HepG2 (cell line): ENCODE measurements around the gene GRB7. TPM values are rescaled to one million over a fixed set of nuclear protein-coding genes. Genes with fewer than 3 reads are reported as not detected.
A peak's percentile ranks its signal among the peaks of the same experiment; 100 is the strongest.

Source experiments
- CHCHD3 ChIP-seq: sonication (generic); formaldehyde crosslinking; IDR thresholded peaks from 2 replicates; pipeline ENCODE4 v1.8.0; 2022; ENCODE audit warnings: mild to moderate bottlenecking, missing genetic modification reagents, moderate library complexity
- HINFP ChIP-seq: sonication (generic); formaldehyde crosslinking; IDR thresholded peaks from 2 replicates; pipeline ENCODE4 v1.4.0; 2020; ENCODE audit warnings: low read depth, mild to moderate bottlenecking, missing genetic modification reagents
- KLF11 ChIP-seq: IDR thresholded peaks from 2 replicates; pipeline ENCODE4 v1.6.1; 2016; ENCODE audit warnings: missing compliant biosample characterization
- KLF13 ChIP-seq: sonication (generic); formaldehyde crosslinking; IDR thresholded peaks from 2 replicates; pipeline ENCODE4 v1.4.0; 2020; ENCODE audit warnings: mild to moderate bottlenecking, missing genetic modification reagents
- MYC ChIP-seq: sonication (generic); formaldehyde crosslinking; IDR thresholded peaks from 2 replicates; pipeline ENCODE4 v1.9.0; 2021; ENCODE audit warnings: missing genetic modification reagents, borderline replicate concordance
- ONECUT2 ChIP-seq: sonication (generic); formaldehyde crosslinking; IDR thresholded peaks from 2 replicates; pipeline ENCODE4 v1.4.0; 2020; ENCODE audit warnings: missing genetic modification reagents
- SCMH1 ChIP-seq: sonication (generic); formaldehyde crosslinking; IDR thresholded peaks from 2 replicates; pipeline ENCODE4 v1.9.0; 2021; ENCODE audit warnings: missing genetic modification reagents, mild to moderate bottlenecking, borderline replicate concordance
- TEAD2 ChIP-seq: sonication (generic); formaldehyde crosslinking; IDR thresholded peaks from 2 replicates; pipeline ENCODE4 v1.9.0; 2021; ENCODE audit warnings: missing genetic modification reagents
- ZEB1 ChIP-seq: IDR thresholded peaks from 2 replicates; pipeline ENCODE4 v1.6.1; 2012; ENCODE audit warnings: mild to moderate bottlenecking, low read depth, inconsistent platforms; ENCODE audit not compliant: insufficient replicate concordance
- ZNF382 ChIP-seq: sonication (generic); formaldehyde crosslinking; IDR thresholded peaks from 2 replicates; pipeline ENCODE4 v1.5.0; 2020; ENCODE audit warnings: missing genetic modification reagents, mild to moderate bottlenecking, borderline replicate concordance
- ZNF629 ChIP-seq: sonication (generic); formaldehyde crosslinking; conservative IDR thresholded peaks from 2 replicates; pipeline ENCODE4 v1.5.0; 2020; ENCODE audit warnings: missing genetic modification reagents
- ZNF773 ChIP-seq: sonication (generic); formaldehyde crosslinking; IDR thresholded peaks from 2 replicates; pipeline ENCODE4 v1.4.0; 2020; ENCODE audit warnings: missing genetic modification reagents, borderline replicate concordance
- polyA plus RNA-seq, 8 experiments: library from polyadenylated mRNA; depleted of rRNA in 3 of 8; stranded (reverse) in 7 of 8; unstranded in 1 of 8; fragments of >200 nt; fragmentation: Illumina TruSeq in 4 of 8; extraction: Trizol in 4 of 8; gene quantifications; 2 replicates each; pipeline versions ENCODE4 v1.2.1 to v1.2.3, GENCODE V29; 2011 to 2016; ENCODE audit warnings: low read depth in 4 of 8, missing spikeins in 1 of 8, mixed read lengths in 1 of 8; ENCODE audit not compliant: insufficient read depth in 1 of 8
- total RNA-seq, 5 experiments: library from RNA; depleted of rRNA; stranded (reverse); fragments of >200 nt; fragmentation: Illumina TruSeq; extraction: Trizol; gene quantifications; 2 replicates each; pipeline ENCODE4 v1.2.3, GENCODE V29; 2016; ENCODE audit warnings: low read depth in 1 of 5

The GRB7 gene
- total and polyA plus RNA-seq, 2 of the 13 experiments (the other 11 are each of a cell fraction or from before 2014, with no cell fraction given): 60.2 to 77.7 TPM

- TF ChIP-seq ONECUT2 (CRISPR knock-in tag) (0 out of 2 replicates have a peak, but pooled peaks have one; percentile 37), ZNF773 (CRISPR knock-in tag) (0 out of 2 replicates have a peak, but pooled peaks have one; percentile 34), ZNF382 (no peak), KLF13 (CRISPR knock-in tag) (no peak), ZNF629 (CRISPR knock-in tag) (no peak), HINFP (CRISPR knock-in tag) (no peak), SCMH1 (CRISPR knock-in tag) (no peak), TEAD2 (CRISPR knock-in tag) (peak; percentile 74; the same call in 1 of the 2 replicates), CHCHD3 (0 out of 2 replicates have a peak, but pooled peaks have one; percentile 6), KLF11 (CRISPR knock-in tag) (peak; percentile 43; the same call in 1 of the 2 replicates), ZEB1 (peak; percentile 100), MYC (CRISPR knock-in tag) (peak; percentile 88)
- TF ChIP-seq, all 625 proteins: peak for 322
Observed at GRCh38 chr17:39738983-39739884, 1.5 kb downstream of the GRB7 start (continued).
